Transverse colon (tissue), 4 donors: ENCODE results near the gene UTS2R. TPM values are rescaled to one million over a fixed set of nuclear protein-coding genes. Genes with fewer than 3 reads are reported as not detected.

Source experiments
- DNase-seq: peaks from one replicate; pipeline ENCODE4 v3.0.0-alpha.2; 2019
- H3K27ac ChIP-seq, 4 donors: fragments of 200-600 bp; sonication (generic); 2 replicates each; pipeline ENCODE4 v1.5.1; 2016 to 2018; ENCODE audit warnings: inconsistent platforms in 4 of 4
- H3K27me3 ChIP-seq: fragments of 200-600 bp; sonication (generic); 2 replicates; pipeline ENCODE4 v1.5.1; 2017; ENCODE audit warnings: inconsistent platforms
- H3K36me3 ChIP-seq, 4 donors: fragments of 200-600 bp; sonication (generic); 2 replicates each; pipeline ENCODE4 v1.5.1; 2017 to 2019; ENCODE audit warnings: inconsistent platforms in 4 of 4
- H3K4me1 ChIP-seq, 4 donors: fragments of 200-600 bp; sonication (generic); 2 replicates each; pipeline ENCODE4 v1.5.1; 2017 to 2020; ENCODE audit warnings: inconsistent platforms in 4 of 4
- H3K4me3 ChIP-seq, 4 donors: fragments of 200-600 bp; sonication (generic); 1 replicate in 1 of 4; 2 replicates in 3 of 4; pipeline versions ENCODE4 v1.5.1 to v1.6.1; 2017 to 2019; ENCODE audit warnings: inconsistent platforms in 4 of 4
- H3K9me3 ChIP-seq, 2 donors: fragments of 200-600 bp; sonication (generic); 2 replicates each; pipeline ENCODE4 v1.5.1; 2017 to 2019; ENCODE audit warnings: inconsistent platforms in 2 of 2
- CTCF ChIP-seq, 5 experiments: fragments of 200-600 bp in 3 of 5; fragments of 450-650 bp in 2 of 5; sonication (generic) in 3 of 5; IDR thresholded peaks; 1 replicate in 2 of 5; 2 replicates in 3 of 5; pipeline ENCODE4 v1.5.1; 2016 to 2017; ENCODE audit warnings: antibody characterized with exemption in 5 of 5, inconsistent platforms in 3 of 5, mild to moderate bottlenecking in 2 of 5, moderate library complexity in 1 of 5
- EP300 ChIP-seq: sonication (generic); formaldehyde crosslinking; IDR thresholded peaks from one replicate; pipeline ENCODE4 v1.6.1; 2017; ENCODE audit warnings: antibody characterized with exemption, low read depth
- POLR2A ChIP-seq: fragments of 450-650 bp; IDR thresholded peaks from one replicate; pipeline ENCODE4 v1.6.1; 2016; ENCODE audit warnings: antibody characterized with exemption, mild to moderate bottlenecking, moderate library complexity
- POLR2AphosphoS5 ChIP-seq, 3 donors: sonication (generic); formaldehyde crosslinking; IDR thresholded peaks; one replicate each; pipeline ENCODE4 v1.6.1; 2016; ENCODE audit warnings: antibody characterized with exemption in 3 of 3
- WGBS, 2 donors: methylation state at CpG; one replicate each; pipeline ENCODE4 v1.1.5; 2018; ENCODE audit warnings: low coverage in 1 of 2; 5-methylcytosine and 5-hydroxymethylcytosine counted together
- in situ Hi-C, 4 donors: fragments of 200-750 bp; cut with MboI; loops; one replicate each; pipeline versions ENCODE4 v1.15.0 to v1.15.1; 2017; ENCODE audit warnings: low sequenced_read_pairs in 3 of 4, low pct_ligation_motif_present in 1 of 4, low pct_unique_long_range_greater_than_20kb in 1 of 4
- intact Hi-C: fragments of 100-400 bp; cut with DNase I; formaldehyde crosslinking; loops from one replicate; pipeline ENCODE4 v1.15.1; 2023; ENCODE audit warnings: low total_unique reads
- total RNA-seq, 4 donors: library from RNA; depleted of rRNA; stranded (reverse); fragments of >200 nt; gene quantifications; one replicate each; pipeline ENCODE4 v1.1.0, GENCODE V29; 2016

The UTS2R gene
- total RNA-seq, 4 donors from 2014 or later, result 0.48 TPM; not detected in 3

GRCh38 chr17:82403662-82404660 is 32.4 kb downstream of the UTS2R start:
- 96% methylated on average over 67 of the region's 67 CpGs; no CpG with 5 or more reads in 1 of the 2 donors for WGBS, 2 donors
- in situ Hi-C loops (no loop called here), intact Hi-C loops (no loop called here)
- no peaks in the 10 kb centered on the region for H3K9me3 ChIP-seq
- peaks cover 0 to 7% (median 0%) of the 10 kb centered on the region in 4 donors for H3K4me1 ChIP-seq
- TF ChIP-seq POLR2AphosphoS5 (IDR thresholded peaks at IDR 0.05), result no peak
- TF ChIP-seq CTCF (IDR thresholded peaks at IDR 0.05), result no peak
- TF ChIP-seq POLR2A, result no peak
- TF ChIP-seq EP300, result no peak
- H3K27ac ChIP-seq, result no peak overlapping the region
- no peak overlapping the region for H3K4me3 ChIP-seq
- no peaks in the 10 kb centered on the region for H3K36me3 ChIP-seq
- no peak for DNase-seq
- H3K27me3 ChIP-seq, result no peaks in the 10 kb centered on the region

GRCh38 chr17:82405051-82405450 is 33.5 kb downstream of the UTS2R start:
- Histone ChIP-seq H3K36me3 (no peaks in the 10 kb centered on the region), H3K27ac (no peak overlapping the region), H3K9me3 (no peaks in the 10 kb centered on the region), H3K27me3 (no peaks in the 10 kb centered on the region), H3K4me1 (peaks cover 0 to 5% (median 0%) of the 10 kb centered on the region in 4 donors), H3K4me3 (no peak overlapping the region)
- TF ChIP-seq EP300 (no peak), CTCF (IDR thresholded peaks at IDR 0.05) (no peak), POLR2A (no peak), POLR2AphosphoS5 (IDR thresholded peaks at IDR 0.05) (no peak)
- in situ Hi-C loops (loop anchor here in 1 of 4 donors (5.0 kb wide), 1 partner anchor 48 kb away; the partner anchor contains the start of gene TEX19), intact Hi-C loops (no loop called here)
- WGBS, 2 donors, result 80 to 95% methylated on average over 4 to 14 of the region's 14 CpGs
- no peak for DNase-seq

- TF ChIP-seq POLR2A, result no peak
- WGBS, 2 donors, result 80 to 95% methylated on average over 1 to 14 of the region's 14 CpGs
- H3K4me3 ChIP-seq, result no peak overlapping the region
- no peaks in the 10 kb centered on the region for H3K27me3 ChIP-seq
- no peak overlapping the region for H3K27ac ChIP-seq
- H3K36me3 ChIP-seq, result no peaks in the 10 kb centered on the region
- intact Hi-C loops (no loop called here), in situ Hi-C loops (loop anchor here in 1 of 4 donors (5.0 kb wide), 1 partner anchor 49 kb away; the partner anchor contains the start of gene TEX19)
- H3K9me3 ChIP-seq, result no peaks in the 10 kb centered on the region
- no peak for DNase-seq
- no peaks in the 10 kb centered on the region for H3K4me1 ChIP-seq
Measured at GRCh38 chr17:82406131-82406671, 34.6 kb downstream of the UTS2R start.

GRCh38 chr17:82407255-82407654 is 35.7 kb downstream of the UTS2R start:
- Histone ChIP-seq H3K4me3 (no peak overlapping the region), H3K27ac (no peak overlapping the region), H3K9me3 (no peaks in the 10 kb centered on the region), H3K4me1 (no peaks in the 10 kb centered on the region), H3K27me3 (no peaks in the 10 kb centered on the region), H3K36me3 (no peaks in the 10 kb centered on the region)
- TF ChIP-seq EP300, result no peak
- TF ChIP-seq POLR2A, result no peak
- no peak for TF ChIP-seq CTCF (IDR thresholded peaks at IDR 0.05)
- TF ChIP-seq POLR2AphosphoS5 (IDR thresholded peaks at IDR 0.05), result no peak
- DNase-seq, result no peak
- in situ Hi-C loops (loop anchor here in 1 of 4 donors (5.0 kb wide), 1 partner anchor 50 kb away; the partner anchor contains the start of gene TEX19), intact Hi-C loops (no loop called here)
- WGBS, 2 donors, result 80 to 81% methylated on average over 1 to 13 of the region's 13 CpGs
